Right atrium auricular region (tissue), 2 donors: ENCODE results near the gene GALNT15. TPM values are rescaled to one million over a fixed set of nuclear protein-coding genes. Genes with fewer than 3 reads are reported as not detected.

Source experiments
- DNase-seq: peaks from one replicate; pipeline ENCODE4 v3.0.0-alpha.2; 2019; ENCODE audit warnings: low spot score
- H3K27ac ChIP-seq, 2 donors: fragments of 200-600 bp; sonication (generic); 1 replicate in 1 of 2; 2 replicates in 1 of 2; pipeline ENCODE4 v1.5.1; 2016 to 2019
- H3K27me3 ChIP-seq, 2 donors: fragments of 200-600 bp; sonication (generic); one replicate each; pipeline versions ENCODE4 v1.5.1 to v1.6.0; 2017 to 2019
- H3K36me3 ChIP-seq: fragments of 200-600 bp; sonication (generic); one replicate; pipeline ENCODE4 v1.5.1; 2016
- H3K4me1 ChIP-seq, 2 donors: fragments of 200-600 bp; sonication (generic); one replicate each; pipeline versions ENCODE4 v1.5.1 to v1.6.0; 2017 to 2019
- H3K4me3 ChIP-seq, 2 donors: fragments of 200-600 bp; sonication (generic); 1 replicate in 1 of 2; 2 replicates in 1 of 2; pipeline ENCODE4 v1.5.1; 2017 to 2019; ENCODE audit warnings: mild to moderate bottlenecking in 1 of 2, moderate library complexity in 1 of 2
- H3K9me3 ChIP-seq, 2 donors: fragments of 200-600 bp; sonication (generic); one replicate each; pipeline ENCODE4 v1.5.1; 2019
- total RNA-seq, 2 donors: library from RNA; depleted of rRNA; stranded (reverse); fragments of >200 nt; gene quantifications; one replicate each; pipeline ENCODE4 v1.1.0, GENCODE V29; 2016
- TF ChIP-seq, protein P1 (sequence below), 2 donors: fragments of 200-600 bp; sonication (generic); IDR thresholded peaks; one replicate each; pipeline ENCODE4 v1.5.1; 2019; ENCODE audit warnings: antibody characterized with exemption in 2 of 2

Gene GALNT15
- total RNA-seq, 2 donors from 2014 or later = 21.7 to 83.1 TPM

- peaks cover 15% of the 10 kb centered on the region for H3K36me3 ChIP-seq
- peaks cover 0 to 35% of the 10 kb centered on the region in 2 donors for H3K4me1 ChIP-seq
- peak overlapping the region; percentile 50 to 52 for H3K4me3 ChIP-seq
- H3K27me3 ChIP-seq = no peaks in the 10 kb centered on the region
- H3K27ac ChIP-seq = peak overlapping the region; percentile 47 to 77
- TF ChIP-seq, protein P1, sequence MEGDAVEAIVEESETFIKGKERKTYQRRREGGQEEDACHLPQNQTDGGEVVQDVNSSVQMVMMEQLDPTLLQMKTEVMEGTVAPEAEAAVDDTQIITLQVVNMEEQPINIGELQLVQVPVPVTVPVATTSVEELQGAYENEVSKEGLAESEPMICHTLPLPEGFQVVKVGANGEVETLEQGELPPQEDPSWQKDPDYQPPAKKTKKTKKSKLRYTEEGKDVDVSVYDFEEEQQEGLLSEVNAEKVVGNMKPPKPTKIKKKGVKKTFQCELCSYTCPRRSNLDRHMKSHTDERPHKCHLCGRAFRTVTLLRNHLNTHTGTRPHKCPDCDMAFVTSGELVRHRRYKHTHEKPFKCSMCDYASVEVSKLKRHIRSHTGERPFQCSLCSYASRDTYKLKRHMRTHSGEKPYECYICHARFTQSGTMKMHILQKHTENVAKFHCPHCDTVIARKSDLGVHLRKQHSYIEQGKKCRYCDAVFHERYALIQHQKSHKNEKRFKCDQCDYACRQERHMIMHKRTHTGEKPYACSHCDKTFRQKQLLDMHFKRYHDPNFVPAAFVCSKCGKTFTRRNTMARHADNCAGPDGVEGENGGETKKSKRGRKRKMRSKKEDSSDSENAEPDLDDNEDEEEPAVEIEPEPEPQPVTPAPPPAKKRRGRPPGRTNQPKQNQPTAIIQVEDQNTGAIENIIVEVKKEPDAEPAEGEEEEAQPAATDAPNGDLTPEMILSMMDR (IDR thresholded peaks at IDR 0.05) = no peak
- H3K9me3 ChIP-seq = no peaks in the 10 kb centered on the region
- DNase-seq = no peak
These were observed 759 bp downstream of the GALNT15 start for GRCh38 chr3:16174976-16175901.

GRCh38 chr3:16176391-16177030 is 2.0 kb downstream of the GALNT15 start:
- peak overlapping the region; percentile 47 to 77 for H3K27ac ChIP-seq
- H3K9me3 ChIP-seq = no peaks in the 10 kb centered on the region
- peaks cover 0 to 35% of the 10 kb centered on the region in 2 donors for H3K4me1 ChIP-seq
- no peaks in the 10 kb centered on the region for H3K27me3 ChIP-seq
- TF ChIP-seq, protein P1 (IDR thresholded peaks at IDR 0.05) = no peak
- H3K36me3 ChIP-seq = peaks cover 18% of the 10 kb centered on the region
- H3K4me3 ChIP-seq = peak overlapping the region; percentile 50 to 52
- no peak for DNase-seq

- DNase-seq = no peak
- peak overlapping the region in 1 of 2 donors; percentile 77 for H3K27ac ChIP-seq
- H3K9me3 ChIP-seq = no peaks in the 10 kb centered on the region
- H3K4me3 ChIP-seq = peak overlapping the region; percentile 50 to 52
- TF ChIP-seq, protein P1 (IDR thresholded peaks at IDR 0.05) = no peak
- H3K36me3 ChIP-seq = peaks cover 18% of the 10 kb centered on the region
- H3K4me1 ChIP-seq = peaks cover 0 to 38% of the 10 kb centered on the region in 2 donors
- no peaks in the 10 kb centered on the region for H3K27me3 ChIP-seq
These were observed 2.9 kb downstream of the GALNT15 start for GRCh38 chr3:16177382-16177781.

DNA sequence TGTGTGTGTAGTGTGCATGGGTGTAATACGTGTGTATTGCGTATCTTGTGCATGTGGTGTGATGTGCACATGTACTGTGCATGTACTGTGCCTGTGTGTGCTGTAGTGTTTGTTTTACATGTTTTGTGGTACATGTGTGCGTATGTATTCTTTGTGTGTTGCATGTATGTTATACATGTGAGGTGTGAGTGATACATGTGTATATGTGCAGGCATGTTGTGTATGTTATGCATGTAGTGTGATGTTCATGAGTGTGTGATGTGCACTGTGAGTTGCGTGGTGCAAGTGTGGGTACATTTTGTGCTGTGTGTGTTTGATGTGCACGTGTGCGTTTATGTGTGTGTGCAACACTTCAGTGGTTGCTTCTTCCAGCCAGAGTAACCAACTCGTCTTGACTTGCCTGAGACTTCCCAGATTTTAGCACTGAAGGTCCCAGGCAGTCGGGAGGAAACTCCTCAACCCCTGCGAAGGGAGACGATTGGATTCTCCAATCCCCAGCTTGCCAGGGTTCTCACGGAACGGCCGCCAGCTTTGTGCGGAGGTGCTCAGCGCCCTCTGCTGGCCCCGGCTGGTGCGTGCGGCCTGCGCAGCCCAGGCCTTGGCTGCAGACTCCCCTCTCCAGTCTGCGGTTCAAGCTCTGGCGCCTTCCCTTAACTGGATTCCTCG is 3.6 kb downstream of the GALNT15 start:
- Histone ChIP-seq H3K27me3 (no peaks in the 10 kb centered on the region), H3K9me3 (no peaks in the 10 kb centered on the region), H3K4me1 (peaks cover 0 to 38% of the 10 kb centered on the region in 2 donors), H3K36me3 (peaks cover 18% of the 10 kb centered on the region), H3K4me3 (peak overlapping the region; percentile 50 to 52), H3K27ac (no peak overlapping the region)
- TF ChIP-seq, protein P1 (IDR thresholded peaks at IDR 0.05) = peak; percentile 93 to 98
- peak; percentile 84 for DNase-seq

DNA sequence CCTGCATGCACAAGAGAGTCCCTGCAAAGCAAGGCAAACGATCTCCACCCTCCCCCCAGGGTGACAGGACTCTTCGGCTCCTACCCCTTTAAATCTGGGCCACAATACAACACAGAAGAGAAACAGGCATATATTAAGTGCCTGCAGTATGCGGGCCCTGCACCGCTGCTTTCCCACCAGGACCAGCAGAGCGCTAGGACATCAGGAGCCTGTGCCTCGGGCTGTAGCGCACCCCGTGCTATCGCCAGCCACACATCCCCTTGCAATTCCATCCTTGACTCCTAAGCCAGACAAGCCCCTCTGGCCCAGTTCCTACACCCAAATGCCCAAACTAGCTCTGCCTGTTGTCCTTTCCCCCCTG is 4.1 kb downstream of the GALNT15 start:
- no peaks in the 10 kb centered on the region for H3K9me3 ChIP-seq
- DNase-seq = no peak
- peak overlapping the region in 1 of 2 donors; percentile 26 for H3K27ac ChIP-seq
- peaks cover 0 to 35% of the 10 kb centered on the region in 2 donors for H3K4me1 ChIP-seq
- TF ChIP-seq, protein P1 (IDR thresholded peaks at IDR 0.05) = no peak
- peak overlapping the region; percentile 50 to 52 for H3K4me3 ChIP-seq
- H3K36me3 ChIP-seq = peaks cover 18% of the 10 kb centered on the region
- H3K27me3 ChIP-seq = no peaks in the 10 kb centered on the region
